Measurements from ENCODE around the gene AUTS2. TPM values are rescaled to one million over a fixed set of nuclear protein-coding genes. Genes with fewer than 3 reads are reported as not detected.
A peak's percentile ranks its signal among the peaks of the same experiment; 100 is the strongest.

AUTS2 gene
- total and polyA plus RNA-seq, 2 experiments from 2014 or later = 3.0 to 4.4 TPM

DNA sequence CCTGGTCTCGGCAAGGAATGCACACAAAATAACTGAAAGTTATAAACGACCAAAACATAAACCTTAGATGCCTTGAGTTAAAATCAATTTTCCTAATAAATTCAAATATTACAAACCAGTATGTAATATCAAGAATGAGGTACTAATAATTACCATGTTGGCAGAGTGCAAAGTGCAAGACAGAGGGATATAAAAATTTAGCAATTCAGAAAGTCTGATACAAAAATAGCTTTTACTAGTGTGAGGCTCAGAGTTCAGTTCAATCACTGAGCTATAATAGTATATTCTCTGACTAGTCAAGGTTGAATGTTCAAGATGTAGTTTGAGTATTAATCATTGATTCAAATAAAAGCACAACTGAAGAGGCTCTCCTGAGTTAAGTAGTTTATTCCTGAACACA, 4.8 kb upstream of the AUTS2 start:
- no peaks in the 10 kb centered on the region for H3K36me3 ChIP-seq (ENCODE audit: low read depth)
- no peak overlapping the region for H3K4me2 ChIP-seq (ENCODE audit: unreplicated experiment)
- no peaks in the 10 kb centered on the region for H3K9me2 ChIP-seq (ENCODE audit: insufficient read depth)
- no peaks in the 10 kb centered on the region for H4K20me1 ChIP-seq (ENCODE audit: insufficient read depth)
- no peaks in the 10 kb centered on the region for H3K4me1 ChIP-seq (ENCODE audit: insufficient read depth)
- no peaks in the 10 kb centered on the region for H3K79me2 ChIP-seq (ENCODE audit: insufficient read depth)
- no peak overlapping the region for H3K4me3 ChIP-seq
- H2AFZ ChIP-seq = no peak overlapping the region
- no peaks in the 10 kb centered on the region for H3K9me3 ChIP-seq (ENCODE audit: low read depth)
- peaks cover 25% of the 10 kb centered on the region for H3F3A ChIP-seq (ENCODE audit: insufficient read depth)
- H3K27me3 ChIP-seq (replicated peaks; ENCODE audit: insufficient read depth) = no peaks in the 10 kb centered on the region; the same call in 1 of the 2 replicates
- no peak overlapping the region for H3K27ac ChIP-seq
- in situ Hi-C loops (cut with MboI) = no loop called here
- 28 to 43% methylated on average over 2 of the region's 2 CpGs for WGBS, 2 experiments (ENCODE audit: low coverage in 1 of 2, low lambda C conversion rate in 2 of 2, missing lambda C conversion rate in 2 of 2)
- H3K9ac ChIP-seq = no peak overlapping the region
- no peak for DNase-seq
- no peak for TF ChIP-seq EZH2 (IDR thresholded peaks at IDR 0.05; ENCODE audit: insufficient read depth, poor library complexity, severe bottlenecking)
- TF ChIP-seq EZH2phosphoT487 (IDR thresholded peaks at IDR 0.05; ENCODE audit: insufficient read depth, low read depth) = no peak

GRCh38 chr7:69595415-69595814, 2.9 kb upstream of the AUTS2 start:
- no peaks in the 10 kb centered on the region for H3K9me3 ChIP-seq (ENCODE audit: low read depth)

DNA sequence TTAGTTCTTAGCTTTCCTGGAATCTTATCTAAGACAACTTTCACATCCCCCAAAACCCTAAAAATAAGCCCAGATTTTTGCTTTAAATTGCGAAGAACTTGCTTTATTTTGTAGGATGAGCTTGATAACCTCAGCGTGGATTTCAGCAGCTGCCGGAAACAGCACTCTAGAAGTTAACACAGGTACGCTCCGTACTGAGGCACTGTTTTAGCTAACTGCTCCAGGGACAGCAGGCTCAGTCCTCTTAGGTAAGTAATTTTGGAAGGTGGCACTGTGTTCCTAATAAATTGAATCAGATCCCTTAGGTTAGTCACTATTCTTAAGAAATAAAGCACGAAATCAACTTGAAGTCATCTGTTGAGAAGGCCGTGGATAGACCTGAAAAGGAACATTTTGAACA, 2.2 kb upstream of the AUTS2 start:
- peak; percentile 13 for DNase-seq
- no peak for TF ChIP-seq EZH2phosphoT487 (IDR thresholded peaks at IDR 0.05; ENCODE audit: insufficient read depth, low read depth)
- no peak for TF ChIP-seq EZH2 (IDR thresholded peaks at IDR 0.05; ENCODE audit: insufficient read depth, poor library complexity, severe bottlenecking)
- H3K4me3 ChIP-seq = no peak overlapping the region
- no peaks in the 10 kb centered on the region for H3K9me3 ChIP-seq (ENCODE audit: low read depth)
- H3F3A ChIP-seq (ENCODE audit: insufficient read depth) = peaks cover 25% of the 10 kb centered on the region
- no peak overlapping the region for H3K27ac ChIP-seq
- in situ Hi-C loops (cut with MboI) = no loop called here
- no peaks in the 10 kb centered on the region for H3K79me2 ChIP-seq (ENCODE audit: insufficient read depth)
- WGBS, 2 experiments (ENCODE audit: low coverage in 1 of 2, low lambda C conversion rate in 2 of 2, missing lambda C conversion rate in 2 of 2) = 65 to 68% methylated on average over 7 of the region's 7 CpGs
- H3K4me1 ChIP-seq (ENCODE audit: insufficient read depth) = no peaks in the 10 kb centered on the region
- peaks cover 11% of the 10 kb centered on the region for H3K27me3 ChIP-seq (replicated peaks; ENCODE audit: insufficient read depth)
- no peaks in the 10 kb centered on the region for H3K36me3 ChIP-seq (ENCODE audit: low read depth)
- H2AFZ ChIP-seq = no peak overlapping the region
- no peaks in the 10 kb centered on the region for H4K20me1 ChIP-seq (ENCODE audit: insufficient read depth)
- no peak overlapping the region for H3K4me2 ChIP-seq (ENCODE audit: unreplicated experiment)
- no peaks in the 10 kb centered on the region for H3K9me2 ChIP-seq (ENCODE audit: insufficient read depth)
- no peak overlapping the region for H3K9ac ChIP-seq

More at GRCh38 chr7:69595415-69595814, 2.9 kb upstream of the AUTS2 start:
- Histone ChIP-seq H3K9ac (no peak overlapping the region), H4K20me1 (ENCODE audit: insufficient read depth) (no peaks in the 10 kb centered on the region), H3K79me2 (ENCODE audit: insufficient read depth) (no peaks in the 10 kb centered on the region), H3K4me1 (ENCODE audit: insufficient read depth) (no peaks in the 10 kb centered on the region), H3K4me2 (ENCODE audit: unreplicated experiment) (no peak overlapping the region), H3F3A (ENCODE audit: insufficient read depth) (peaks cover 25% of the 10 kb centered on the region), H3K27me3 (replicated peaks; ENCODE audit: insufficient read depth) (peaks cover 6% of the 10 kb centered on the region), H3K27ac (no peak overlapping the region), H3K9me2 (ENCODE audit: insufficient read depth) (no peaks in the 10 kb centered on the region), H2AFZ (no peak overlapping the region), H3K4me3 (no peak overlapping the region), H3K36me3 (ENCODE audit: low read depth) (no peaks in the 10 kb centered on the region)
- WGBS, 2 experiments (ENCODE audit: low coverage in 1 of 2, low lambda C conversion rate in 2 of 2, missing lambda C conversion rate in 2 of 2) = 92 to 96% methylated on average over 1 of the region's 1 CpG
- no peak for TF ChIP-seq EZH2 (IDR thresholded peaks at IDR 0.05; ENCODE audit: insufficient read depth, poor library complexity, severe bottlenecking)
- no peak for TF ChIP-seq EZH2phosphoT487 (IDR thresholded peaks at IDR 0.05; ENCODE audit: insufficient read depth, low read depth)
- DNase-seq = no peak
- in situ Hi-C loops (cut with MboI) = no loop called here

GRCh38 chr7:69596723-69597277, 1.5 kb upstream of the AUTS2 start:
- H4K20me1 ChIP-seq (ENCODE audit: insufficient read depth) = no peaks in the 10 kb centered on the region
- peak overlapping the region; percentile 75 for H3K4me2 ChIP-seq (ENCODE audit: unreplicated experiment)
- WGBS, 2 experiments (ENCODE audit: low coverage in 1 of 2, low lambda C conversion rate in 2 of 2, missing lambda C conversion rate in 2 of 2) = 25 to 27% methylated on average over 16 of the region's 16 CpGs
- in situ Hi-C loops (cut with MboI) = no loop called here
- H3K27me3 ChIP-seq (replicated peaks; ENCODE audit: insufficient read depth) = peaks cover 16% of the 10 kb centered on the region
- peak; percentile 26 for DNase-seq
- peaks cover 25% of the 10 kb centered on the region for H3F3A ChIP-seq (ENCODE audit: insufficient read depth)
- peak overlapping the region; percentile 52; the same call in 1 of the 2 replicates for H3K9ac ChIP-seq
- no peaks in the 10 kb centered on the region for H3K9me3 ChIP-seq (ENCODE audit: low read depth)
- peak; percentile 14 for TF ChIP-seq EZH2 (IDR thresholded peaks at IDR 0.05; ENCODE audit: insufficient read depth, poor library complexity, severe bottlenecking)
- TF ChIP-seq EZH2phosphoT487 (IDR thresholded peaks at IDR 0.05; ENCODE audit: insufficient read depth, low read depth) = no peak
- no peaks in the 10 kb centered on the region for H3K9me2 ChIP-seq (ENCODE audit: insufficient read depth)
- H3K79me2 ChIP-seq (ENCODE audit: insufficient read depth) = no peaks in the 10 kb centered on the region
- H3K4me3 ChIP-seq = peak overlapping the region; percentile 96
- no peak overlapping the region for H3K27ac ChIP-seq
- H2AFZ ChIP-seq = peak overlapping the region; percentile 72
- H3K36me3 ChIP-seq (ENCODE audit: low read depth) = no peaks in the 10 kb centered on the region
- H3K4me1 ChIP-seq (ENCODE audit: insufficient read depth) = no peaks in the 10 kb centered on the region

All from GM23248 (cell line).